ENCODE measurements around the gene LHX4.

Gene LHX4

DNA sequence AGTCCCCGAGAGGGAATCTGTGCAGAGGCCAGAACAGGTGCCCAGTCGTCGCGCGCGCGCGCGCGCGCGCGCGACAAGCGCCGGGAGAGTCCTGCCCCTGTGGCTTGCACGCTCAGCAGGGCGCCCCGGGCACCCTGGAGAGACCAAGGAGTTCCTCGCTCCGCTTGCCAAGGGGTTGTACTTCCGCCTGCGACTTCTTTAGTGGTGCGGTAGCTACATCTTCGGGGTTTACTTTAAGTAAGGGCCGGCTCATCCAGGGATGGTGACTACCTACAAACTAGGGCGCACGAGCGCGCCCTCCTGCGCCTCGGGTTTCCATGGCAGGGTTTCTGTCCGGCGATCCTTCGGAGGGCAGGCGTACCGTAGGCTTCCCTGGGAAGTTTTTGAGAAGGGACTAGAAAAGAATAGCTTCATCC is 1.4 kb downstream of the LHX4 start:
- TF ChIP-seq, protein P1, sequence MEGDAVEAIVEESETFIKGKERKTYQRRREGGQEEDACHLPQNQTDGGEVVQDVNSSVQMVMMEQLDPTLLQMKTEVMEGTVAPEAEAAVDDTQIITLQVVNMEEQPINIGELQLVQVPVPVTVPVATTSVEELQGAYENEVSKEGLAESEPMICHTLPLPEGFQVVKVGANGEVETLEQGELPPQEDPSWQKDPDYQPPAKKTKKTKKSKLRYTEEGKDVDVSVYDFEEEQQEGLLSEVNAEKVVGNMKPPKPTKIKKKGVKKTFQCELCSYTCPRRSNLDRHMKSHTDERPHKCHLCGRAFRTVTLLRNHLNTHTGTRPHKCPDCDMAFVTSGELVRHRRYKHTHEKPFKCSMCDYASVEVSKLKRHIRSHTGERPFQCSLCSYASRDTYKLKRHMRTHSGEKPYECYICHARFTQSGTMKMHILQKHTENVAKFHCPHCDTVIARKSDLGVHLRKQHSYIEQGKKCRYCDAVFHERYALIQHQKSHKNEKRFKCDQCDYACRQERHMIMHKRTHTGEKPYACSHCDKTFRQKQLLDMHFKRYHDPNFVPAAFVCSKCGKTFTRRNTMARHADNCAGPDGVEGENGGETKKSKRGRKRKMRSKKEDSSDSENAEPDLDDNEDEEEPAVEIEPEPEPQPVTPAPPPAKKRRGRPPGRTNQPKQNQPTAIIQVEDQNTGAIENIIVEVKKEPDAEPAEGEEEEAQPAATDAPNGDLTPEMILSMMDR (conservative IDR thresholded peaks at IDR 0.05; ENCODE audit: low read length): peak; percentile 10; the same call in 1 of the 2 replicates
- peak overlapping the region; percentile 46 for H3K4me3 ChIP-seq (ENCODE audit: low read length)
- DNase-seq (ENCODE audit: low read depth): no peak

DNA sequence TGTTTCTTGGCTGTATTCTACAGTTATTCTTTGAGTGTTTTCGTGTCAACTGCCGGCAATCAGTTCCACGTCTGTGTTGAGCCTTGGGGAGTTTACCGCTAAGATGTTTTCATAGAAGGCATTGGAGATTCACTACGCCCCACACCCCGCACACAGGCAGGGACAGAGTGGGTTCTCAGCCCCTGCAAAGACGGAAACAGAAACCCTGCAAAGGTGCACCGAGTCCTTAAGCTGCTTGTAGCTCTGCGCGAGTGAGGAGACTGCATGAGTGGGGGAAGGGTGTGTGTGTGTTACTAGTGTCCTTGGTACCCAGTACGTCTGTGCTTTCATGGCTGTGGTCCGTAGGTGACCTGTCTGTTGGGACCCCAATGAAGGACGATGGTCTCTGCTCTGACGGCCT is 1.9 kb downstream of the LHX4 start:
- no peak overlapping the region for H3K4me3 ChIP-seq (ENCODE audit: low read length)
- no peak for DNase-seq (ENCODE audit: low read depth)
- TF ChIP-seq, protein P1 (conservative IDR thresholded peaks at IDR 0.05; ENCODE audit: low read length): no peak

DNA sequence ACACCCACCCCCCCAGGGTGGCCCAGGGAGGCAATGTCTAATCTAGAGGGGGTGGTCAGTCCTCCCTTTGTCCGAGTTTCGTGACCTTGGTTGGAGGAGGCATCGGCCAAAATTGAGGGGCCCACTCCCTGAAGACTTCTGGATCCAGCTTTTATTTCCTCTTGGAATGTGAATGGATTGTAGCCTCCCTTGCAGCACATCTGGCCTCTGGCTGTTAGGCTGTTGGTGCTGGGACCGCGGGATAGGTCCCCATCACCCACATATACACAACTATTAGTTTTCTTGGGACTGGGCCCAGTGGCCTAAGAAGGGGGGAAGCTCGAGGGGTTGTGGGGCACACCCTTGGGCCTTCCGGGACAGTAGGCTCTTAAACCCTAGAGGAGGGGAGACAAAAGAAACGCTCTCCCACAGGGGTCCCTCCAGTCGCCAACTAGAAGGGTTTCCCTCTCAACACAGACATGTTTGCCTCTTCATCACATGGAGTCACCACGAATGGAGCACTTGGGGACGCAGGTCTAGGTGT is 2.5 kb downstream of the LHX4 start:
- TF ChIP-seq, protein P1 (conservative IDR thresholded peaks at IDR 0.05; ENCODE audit: low read length): no peak
- no peak overlapping the region for H3K4me3 ChIP-seq (ENCODE audit: low read length)
- DNase-seq (ENCODE audit: low read depth): no peak

DNA sequence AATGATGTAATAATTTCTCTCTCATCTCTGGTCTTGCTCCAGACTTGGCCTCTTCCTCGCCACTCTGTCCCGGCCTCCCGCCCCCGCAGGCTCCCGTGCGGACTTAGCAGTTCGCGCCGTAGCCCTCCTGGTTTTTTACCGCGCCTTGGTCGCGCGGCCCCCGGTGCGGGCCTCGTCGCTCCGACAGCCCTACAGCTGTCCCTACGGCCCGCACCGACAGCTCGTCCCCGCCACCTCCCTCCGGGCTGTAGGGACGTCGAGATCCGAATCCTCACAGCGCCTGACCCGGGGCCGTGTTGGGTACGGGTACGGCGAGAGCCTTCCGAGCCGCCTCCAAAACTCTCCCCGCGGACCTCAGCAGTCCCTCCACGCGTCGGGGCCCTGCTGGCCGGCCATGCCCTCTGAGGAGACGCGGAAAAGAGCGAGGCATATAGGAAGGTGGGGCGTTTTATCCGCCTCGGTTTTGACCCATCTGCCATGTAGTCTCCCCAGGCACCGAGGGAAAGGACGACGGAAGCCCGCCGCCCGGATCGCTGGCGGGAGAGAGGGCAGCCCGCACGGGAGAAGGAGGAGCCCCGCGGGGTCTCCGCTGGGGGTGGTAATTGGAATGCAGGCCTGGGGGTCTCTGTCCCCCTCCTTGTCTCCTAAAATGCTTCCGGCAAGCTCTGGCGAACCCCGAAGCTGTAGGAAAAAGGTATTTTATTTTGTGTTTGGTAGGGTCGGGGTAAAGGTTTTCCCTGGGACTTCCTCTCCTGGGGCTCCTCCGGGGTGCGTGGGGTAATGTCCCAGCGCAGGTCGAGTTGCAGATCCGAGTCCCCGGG is 3.3 kb downstream of the LHX4 start:
- H3K4me3 ChIP-seq (ENCODE audit: low read length): no peak overlapping the region
- TF ChIP-seq, protein P1 (conservative IDR thresholded peaks at IDR 0.05; ENCODE audit: low read length): no peak

DNA sequence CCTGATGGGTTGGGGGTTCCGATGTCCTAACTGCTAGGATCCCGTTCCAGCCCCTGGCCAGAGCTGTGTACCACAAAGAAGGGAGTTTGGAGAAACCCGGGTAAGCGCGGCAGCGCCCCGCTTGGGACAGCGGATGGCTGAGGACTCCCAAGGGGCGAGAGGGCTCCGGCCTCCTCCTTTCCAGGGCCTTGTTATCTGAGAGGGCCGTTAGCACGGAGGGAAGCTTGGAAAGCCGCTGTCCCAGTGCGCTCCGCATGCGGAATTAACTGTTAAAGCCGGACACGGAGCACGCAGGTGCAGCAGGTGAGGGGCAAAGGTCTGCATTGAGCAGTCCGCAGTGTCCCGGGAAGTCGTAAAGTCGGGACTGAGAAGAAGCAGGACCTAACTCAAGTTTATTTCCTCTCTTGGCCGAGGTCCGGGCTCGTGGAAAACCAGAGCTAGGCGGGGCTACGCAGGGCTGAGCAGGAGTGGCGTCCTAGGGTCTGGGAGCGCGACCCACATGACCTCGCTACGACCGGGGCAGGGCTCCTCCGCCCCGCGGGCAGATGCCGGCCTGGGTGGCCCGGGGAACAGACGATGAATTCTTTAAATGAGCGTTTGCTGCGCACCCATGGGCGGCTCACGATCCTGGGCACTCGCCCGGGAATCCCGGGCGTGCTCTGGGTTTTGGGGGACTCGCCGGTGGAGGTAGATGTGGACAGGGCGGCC is 4.5 kb downstream of the LHX4 start:
- no peak overlapping the region for H3K4me3 ChIP-seq (ENCODE audit: low read length)
- TF ChIP-seq, protein P1 (conservative IDR thresholded peaks at IDR 0.05; ENCODE audit: low read length): no peak
- no peak for DNase-seq (ENCODE audit: low read depth)

More for the DNA sequence above, 3.3 kb downstream of the LHX4 start:
- DNase-seq (ENCODE audit: low read depth): no peak

DNA sequence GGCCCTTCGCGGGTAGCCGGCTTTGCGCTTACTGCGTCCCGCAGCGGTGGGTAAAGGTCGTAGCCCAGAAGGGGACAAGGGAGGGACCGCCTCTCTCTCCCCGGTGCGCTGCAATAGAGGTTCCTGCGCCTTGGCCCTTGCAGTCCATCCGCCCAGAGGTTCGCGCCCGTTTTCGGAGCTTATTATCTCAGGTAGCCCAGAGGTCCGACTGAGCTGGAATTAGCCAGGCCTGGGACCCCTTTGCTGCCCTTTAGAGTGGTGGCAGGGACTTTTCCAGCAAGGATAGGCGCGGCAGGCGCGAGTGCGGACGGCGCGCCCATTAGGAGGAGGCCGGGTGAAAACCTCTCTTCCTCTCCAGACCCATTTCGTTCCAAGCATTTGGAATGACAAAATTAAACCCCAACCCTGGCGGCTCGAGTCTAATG is 5.0 kb downstream of the LHX4 start:
- no peak for DNase-seq (ENCODE audit: low read depth)
- H3K4me3 ChIP-seq (ENCODE audit: low read length): no peak overlapping the region
- TF ChIP-seq, protein P1 (conservative IDR thresholded peaks at IDR 0.05; ENCODE audit: low read length): no peak

Measured in AG10803 (cell line).